ENCODE results near the gene USP14. TPM values are rescaled to one million over a fixed set of nuclear protein-coding genes. Genes with fewer than 3 reads are reported as not detected.
"Not testable (repeated sequence)": the region's sequence is repeated elsewhere in the genome, so short reads cannot be mapped to it uniquely, and the experiment has no call there.

USP14 gene
- total and polyA plus RNA-seq, 2 donors (not counting 3 experiments of a cell fraction or from before 2014, with no cell fraction given), result 13.2 to 98.4 TPM

- POLR2A ChIA-PET; BruUV-seq (replicated peaks): not testable (repeated sequence)
- FAIRE-seq, result peak; percentile 83
Observed at GRCh38 chr18:142624-143296, 15.6 kb upstream of the USP14 start.

GRCh38 chr18:148841-149240 is 9.5 kb upstream of the USP14 start:
- ChIA-PET POLR2A (interaction anchor here (0.6 kb wide), 1 partner anchor 10 kb away, joined by 7 read pairs; the partner anchor contains the start of gene USP14), CTCF (no interaction called here)
- no peaks in the 10 kb centered on the region for H3K9me3 ChIP-seq (replicated peaks; ENCODE audit: control insufficient read depth, insufficient read depth, low read length)
- no peaks in the 10 kb centered on the region for H3K79me2 ChIP-seq (ENCODE audit: control insufficient read depth, insufficient read depth, low read length)
- intact Hi-C loops (cut with micrococcal nuclease) (no loop called here), dilution Hi-C loops (cut with MboI; ENCODE audit: extremely low pct_ligation_motif_present, low sequenced_read_pairs) (no loop called here)
- no peaks in the 10 kb centered on the region for H3K36me3 ChIP-seq (ENCODE audit: control insufficient read depth in 2 of 2, extremely low read depth in 1 of 2, insufficient read depth in 2 of 2, low read length in 2 of 2)
- TF ChIP-seq MYC (IDR thresholded peaks at IDR 0.05; ENCODE audit: low read depth, low read length) (no peak), JUN (IDR thresholded peaks at IDR 0.05; ENCODE audit: borderline replicate concordance, insufficient read depth, insufficient read length, low read depth) (no peak), GATA2 (IDR thresholded peaks at IDR 0.05; ENCODE audit: insufficient read depth, insufficient read length, low read depth, low read length) (no peak), MAX (IDR thresholded peaks at IDR 0.05; ENCODE audit: insufficient read depth, insufficient read length) (no peak), CTCF (IDR thresholded peaks at IDR 0.05; ENCODE audit: extremely low read depth in 1 of 2, insufficient read depth in 1 of 2, low read depth in 1 of 2, low read length in 2 of 2) (no peak), POLR2A (IDR thresholded peaks at IDR 0.05; ENCODE audit: low read depth, low read length) (no peak), EZH2 (IDR thresholded peaks at IDR 0.05; ENCODE audit: borderline replicate concordance, low read depth, low read length, severe bottlenecking) (no peak), FOS (IDR thresholded peaks at IDR 0.05; ENCODE audit: borderline replicate concordance, insufficient read depth, low read length) (no peak), POLR2AphosphoS5 (IDR thresholded peaks at IDR 0.05; ENCODE audit: insufficient read depth, low read depth, low read length) (no peak)
- H3K4me1 ChIP-seq (ENCODE audit: control insufficient read depth, extremely low read depth, insufficient read depth, low read length), result no peaks in the 10 kb centered on the region
- H2AFZ ChIP-seq (ENCODE audit: low read depth, low read length), result no peak overlapping the region
- no peaks in the 10 kb centered on the region for H3K9me1 ChIP-seq (replicated peaks; ENCODE audit: control insufficient read depth, extremely low read depth, insufficient read depth, low read length)
- H3K27ac ChIP-seq (ENCODE audit: insufficient read depth, low read depth, low read length), result no peak overlapping the region
- no peak overlapping the region for H3K9ac ChIP-seq (replicated peaks; ENCODE audit: extremely low read depth, insufficient read depth, low read length)
- DNase-seq (ENCODE audit: low read depth, low spot score), result no peak
- H3K4me3 ChIP-seq (replicated peaks in 1 of 3; ENCODE audit: insufficient read depth in 1 of 3, low read depth in 1 of 3, low read length in 3 of 3), result no peak overlapping the region
- H3K4me2 ChIP-seq (ENCODE audit: insufficient read depth, low read length), result no peak overlapping the region
- BruUV-seq (replicated peaks), result no TSS peak
- no peaks in the 10 kb centered on the region for H4K20me1 ChIP-seq (replicated peaks; ENCODE audit: control insufficient read depth, extremely low read depth, insufficient read depth, low read length)
- H3K27me3 ChIP-seq (ENCODE audit: control insufficient read depth in 2 of 2, insufficient read depth in 2 of 2, low read length in 2 of 2), result peaks cover 5 to 15% of the 10 kb centered on the region in 2 experiments
- no peak for FAIRE-seq

More at GRCh38 chr18:142624-143296, 15.6 kb upstream of the USP14 start:
- peak; percentile 30 for DNase-seq (ENCODE audit: low read depth, low spot score)
- H3K79me2 ChIP-seq (ENCODE audit: control insufficient read depth, insufficient read depth, low read length); H3K4me3 ChIP-seq (replicated peaks in 1 of 3; ENCODE audit: insufficient read depth in 1 of 3, low read depth in 1 of 3, low read length in 3 of 3); H4K20me1 ChIP-seq (replicated peaks; ENCODE audit: control insufficient read depth, extremely low read depth, insufficient read depth, low read length); H3K9me1 ChIP-seq (replicated peaks; ENCODE audit: control insufficient read depth, extremely low read depth, insufficient read depth, low read length); H3K36me3 ChIP-seq (ENCODE audit: control insufficient read depth in 2 of 2, extremely low read depth in 1 of 2, insufficient read depth in 2 of 2, low read length in 2 of 2); H3K4me1 ChIP-seq (ENCODE audit: control insufficient read depth, extremely low read depth, insufficient read depth, low read length); dilution Hi-C loops (cut with MboI; ENCODE audit: extremely low pct_ligation_motif_present, low sequenced_read_pairs); H3K9ac ChIP-seq (replicated peaks; ENCODE audit: extremely low read depth, insufficient read depth, low read length); H3K4me2 ChIP-seq (ENCODE audit: insufficient read depth, low read length); H3K27me3 ChIP-seq (ENCODE audit: control insufficient read depth in 2 of 2, insufficient read depth in 2 of 2, low read length in 2 of 2); intact Hi-C loops (cut with micrococcal nuclease); H3K9me3 ChIP-seq (replicated peaks; ENCODE audit: control insufficient read depth, insufficient read depth, low read length); H3K27ac ChIP-seq (ENCODE audit: insufficient read depth, low read depth, low read length): not testable (repeated sequence)
- TF ChIP-seq FOS (IDR thresholded peaks at IDR 0.05; ENCODE audit: borderline replicate concordance, insufficient read depth, low read length), result peak; percentile 44
- peak overlapping the region; percentile 25 for H2AFZ ChIP-seq (ENCODE audit: low read depth, low read length)
- CTCF ChIA-PET, result interaction anchor here (0.8 kb wide), 1 partner anchor 9 kb away, joined by 4 read pairs; no protein-coding TSS in a partner anchor
